Activated CD4-positive, alpha-beta T cell treated with anti-CD3 and anti-CD28 coated beads for 4 hours (primary cell): ENCODE measurements around the gene SCFD2.
"Not testable (repeated sequence)": the region's sequence is repeated elsewhere in the genome, so short reads cannot be mapped to it uniquely, and the experiment has no call there.

Experiments
- DNase-seq, 2 donors: peaks; one replicate each; pipeline ENCODE4 v3.0.0-alpha.2; 2020

The SCFD2 gene

GRCh38 chr4:53236624-53237023 is 129.2 kb downstream of the SCFD2 start:
- not testable (repeated sequence) for DNase-seq

- no peak for DNase-seq
Observed at GRCh38 chr4:53235547-53235946, 130.3 kb downstream of the SCFD2 start.

GRCh38 chr4:53234669-53235068 is 131.2 kb downstream of the SCFD2 start:
- no peak for DNase-seq

- DNase-seq = no peak
Observed at GRCh38 chr4:53234111-53234510, 131.8 kb downstream of the SCFD2 start.

- no peak for DNase-seq
Observed at GRCh38 chr4:53233114-53233795, 132.6 kb downstream of the SCFD2 start.

- no peak for DNase-seq
Observed at GRCh38 chr4:53232371-53232770, 133.5 kb downstream of the SCFD2 start.

- DNase-seq = no peak
Observed at GRCh38 chr4:53228036-53228435, 137.8 kb downstream of the SCFD2 start.

GRCh38 chr4:53227451-53227850 is 138.4 kb downstream of the SCFD2 start:
- no peak for DNase-seq

GRCh38 chr4:53221832-53222480 is 143.9 kb downstream of the SCFD2 start:
- DNase-seq = no peak

GRCh38 chr4:53219148-53219547 is 146.7 kb downstream of the SCFD2 start:
- DNase-seq = not testable (repeated sequence)

- no peak for DNase-seq
Observed at GRCh38 chr4:53208753-53209152, 157.1 kb downstream of the SCFD2 start.

GRCh38 chr4:53205970-53206369 is 159.9 kb downstream of the SCFD2 start:
- DNase-seq = no peak

- DNase-seq = no peak
Observed at GRCh38 chr4:53199356-53199755, 166.5 kb downstream of the SCFD2 start.

GRCh38 chr4:53197772-53198142 is 168.1 kb downstream of the SCFD2 start:
- DNase-seq = no peak

GRCh38 chr4:53196882-53197771 is 168.7 kb downstream of the SCFD2 start:
- no peak for DNase-seq

GRCh38 chr4:53195815-53196661 is 169.8 kb downstream of the SCFD2 start:
- DNase-seq = no peak

GRCh38 chr4:53194727-53195126 is 171.1 kb downstream of the SCFD2 start:
- DNase-seq = no peak

- no peak for DNase-seq
Observed at GRCh38 chr4:53193111-53193510, 172.8 kb downstream of the SCFD2 start.

- DNase-seq = no peak
Observed at GRCh38 chr4:53192496-53192895, 173.4 kb downstream of the SCFD2 start.

GRCh38 chr4:53191997-53192396 is 173.9 kb downstream of the SCFD2 start:
- no peak for DNase-seq

GRCh38 chr4:53189011-53189410 is 176.8 kb downstream of the SCFD2 start:
- no peak for DNase-seq

GRCh38 chr4:53186714-53187358 is 179.0 kb downstream of the SCFD2 start:
- no peak for DNase-seq
